ENCODE results near the gene ZNF18.

- TF ChIP-seq EZH2 (IDR thresholded peaks at IDR 0.05; ENCODE audit: insufficient read depth, poor library complexity, severe bottlenecking): no peak
- no peak for TF ChIP-seq EZH2phosphoT487 (IDR thresholded peaks at IDR 0.05; ENCODE audit: insufficient read depth, low read depth)
Observed at GRCh38 chr17:11991461-11991860, 5.8 kb downstream of the ZNF18 start.
